Testis (tissue), 3 donors: ENCODE measurements around the gene GSG1L. TPM values are rescaled to one million over a fixed set of nuclear protein-coding genes. Genes with fewer than 3 reads are reported as not detected.

Experiments
- DNase-seq: peaks from one replicate; pipeline ENCODE4 v3.0.0-alpha.2; 2019
- H3K27ac ChIP-seq, 2 donors: fragments of 200-600 bp; sonication (generic); one replicate each; pipeline ENCODE4 v1.5.1; 2019
- H3K27me3 ChIP-seq: fragments of 200-600 bp; sonication (generic); one replicate; pipeline ENCODE4 v1.5.1; 2019
- H3K36me3 ChIP-seq: fragments of 200-600 bp; sonication (generic); one replicate; pipeline ENCODE4 v1.5.1; 2017; ENCODE audit warnings: low read depth; ENCODE audit errors: missing control alignments
- H3K4me1 ChIP-seq: fragments of 200-600 bp; sonication (generic); one replicate; pipeline ENCODE4 v1.5.1; 2019
- H3K4me3 ChIP-seq, 2 donors: fragments of 200-600 bp; sonication (generic); one replicate each; pipeline ENCODE4 v1.5.1; 2017 to 2019
- H3K9me3 ChIP-seq: fragments of 200-600 bp; sonication (generic); one replicate; pipeline ENCODE4 v1.5.1; 2017
- POLR2A ChIP-seq: fragments of 450-650 bp; IDR thresholded peaks from one replicate; pipeline ENCODE4 v1.6.1; 2017; ENCODE audit warnings: antibody characterized with exemption, mild to moderate bottlenecking, moderate library complexity
- WGBS, 2 donors: methylation state at CpG; one replicate each; pipeline ENCODE4 v1.1.5; 2018; 5-methylcytosine and 5-hydroxymethylcytosine counted together
- intact Hi-C: fragments of 100-400 bp; cut with DNase I; formaldehyde crosslinking; loops from one replicate; pipeline ENCODE4 v1.15.1; 2023; ENCODE audit warnings: low total_unique reads
- polyA plus RNA-seq: library from polyadenylated mRNA; stranded (reverse); fragments of 350-450 nt; fragmentation: Illumina TruSeq; extraction: RNeasy Lipid Tissue Mini Kit (QIAGEN cat#74804); gene quantifications from one replicate; pipeline ENCODE4 v1.2.3, GENCODE V29; 2014; ENCODE audit warnings: low read depth, low replicate concordance; ENCODE audit not compliant: insufficient read depth
- total RNA-seq, 2 donors: library from RNA; depleted of rRNA; stranded (reverse); fragments of >200 nt; gene quantifications; one replicate each; pipeline ENCODE4 v1.2.3, GENCODE V29; 2016
- TF ChIP-seq, protein P1 (sequence below), 3 experiments: fragments of 450-650 bp in 2 of 3; fragments of 200-600 bp in 1 of 3; sonication (generic) in 1 of 3; IDR thresholded peaks; one replicate each; pipeline ENCODE4 v1.5.1; 2016 to 2019; ENCODE audit warnings: antibody characterized with exemption in 3 of 3, mild to moderate bottlenecking in 2 of 3, moderate library complexity in 1 of 3

GSG1L gene
- total and polyA plus RNA-seq, 3 donors from 2014 or later, result 1.1 to 2.8 (median 1.9) TPM

DNA sequence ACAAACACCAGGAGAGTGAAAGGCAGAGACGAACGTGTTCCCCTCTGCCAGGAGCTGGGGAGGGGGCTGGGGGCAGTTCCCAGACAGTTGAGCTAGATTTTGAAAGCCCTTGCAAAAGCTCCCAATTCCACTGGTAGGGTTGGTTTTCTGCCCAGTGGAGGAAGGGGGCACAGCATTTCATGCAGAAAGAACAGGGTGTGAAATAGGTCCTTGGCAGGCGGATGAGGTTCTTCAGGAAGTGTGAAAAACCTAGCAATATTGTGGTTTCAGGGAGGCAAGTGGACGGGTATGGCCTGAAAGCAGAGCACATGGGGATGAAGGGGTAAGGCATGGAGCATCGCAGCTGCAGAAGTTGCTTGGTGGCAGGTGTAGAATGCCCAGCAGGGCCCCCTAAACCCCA, 265.3 kb downstream of the GSG1L start:
- 66 to 77% methylated on average over 5 of the region's 5 CpGs for WGBS, 2 donors
- H3K27me3 ChIP-seq, result no peaks in the 10 kb centered on the region
- no peak for DNase-seq
- intact Hi-C loops, result no loop called here
- H3K27ac ChIP-seq, result no peak overlapping the region
- no peaks in the 10 kb centered on the region for H3K9me3 ChIP-seq
- no peak overlapping the region for H3K4me3 ChIP-seq
- no peaks in the 10 kb centered on the region for H3K36me3 ChIP-seq
- H3K4me1 ChIP-seq, result no peaks in the 10 kb centered on the region
- TF ChIP-seq POLR2A, result no peak
- TF ChIP-seq, protein P1, sequence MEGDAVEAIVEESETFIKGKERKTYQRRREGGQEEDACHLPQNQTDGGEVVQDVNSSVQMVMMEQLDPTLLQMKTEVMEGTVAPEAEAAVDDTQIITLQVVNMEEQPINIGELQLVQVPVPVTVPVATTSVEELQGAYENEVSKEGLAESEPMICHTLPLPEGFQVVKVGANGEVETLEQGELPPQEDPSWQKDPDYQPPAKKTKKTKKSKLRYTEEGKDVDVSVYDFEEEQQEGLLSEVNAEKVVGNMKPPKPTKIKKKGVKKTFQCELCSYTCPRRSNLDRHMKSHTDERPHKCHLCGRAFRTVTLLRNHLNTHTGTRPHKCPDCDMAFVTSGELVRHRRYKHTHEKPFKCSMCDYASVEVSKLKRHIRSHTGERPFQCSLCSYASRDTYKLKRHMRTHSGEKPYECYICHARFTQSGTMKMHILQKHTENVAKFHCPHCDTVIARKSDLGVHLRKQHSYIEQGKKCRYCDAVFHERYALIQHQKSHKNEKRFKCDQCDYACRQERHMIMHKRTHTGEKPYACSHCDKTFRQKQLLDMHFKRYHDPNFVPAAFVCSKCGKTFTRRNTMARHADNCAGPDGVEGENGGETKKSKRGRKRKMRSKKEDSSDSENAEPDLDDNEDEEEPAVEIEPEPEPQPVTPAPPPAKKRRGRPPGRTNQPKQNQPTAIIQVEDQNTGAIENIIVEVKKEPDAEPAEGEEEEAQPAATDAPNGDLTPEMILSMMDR (IDR thresholded peaks at IDR 0.05), result no peak

DNA sequence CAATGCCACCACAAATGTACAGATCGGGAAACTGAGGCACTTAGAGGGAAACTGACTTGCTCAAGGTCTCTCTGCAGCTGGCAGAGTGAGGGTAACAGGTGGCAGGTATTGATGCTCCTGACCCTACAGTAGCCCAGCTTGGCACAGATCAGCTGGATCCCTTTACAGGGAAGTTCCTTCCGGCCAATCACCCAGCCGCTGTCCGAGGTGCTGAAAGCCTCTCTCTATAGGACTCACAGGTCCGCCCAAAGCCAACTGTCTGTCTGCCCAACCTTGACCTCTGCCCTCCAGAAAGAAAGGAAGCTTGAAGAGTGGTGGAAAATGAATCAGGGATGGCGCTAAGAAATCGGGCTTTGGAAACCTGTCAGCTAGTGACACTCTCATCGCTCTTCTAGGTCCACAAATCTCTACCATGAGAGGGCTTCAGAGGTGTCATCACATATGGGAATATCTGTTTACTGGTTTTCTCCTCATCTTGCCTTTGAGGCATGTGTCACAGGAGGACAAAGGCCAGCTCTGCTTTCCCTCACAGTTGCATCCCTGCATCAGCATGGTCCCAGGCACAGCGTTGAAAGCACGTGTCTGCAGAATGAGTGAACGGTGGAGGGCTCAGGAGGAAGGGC, 267.4 kb downstream of the GSG1L start:
- Histone ChIP-seq H3K4me3 (no peak overlapping the region), H3K9me3 (no peaks in the 10 kb centered on the region), H3K27ac (no peak overlapping the region), H3K4me1 (no peaks in the 10 kb centered on the region), H3K36me3 (no peaks in the 10 kb centered on the region), H3K27me3 (no peaks in the 10 kb centered on the region)
- WGBS, 2 donors, result 57 to 62% methylated on average over 11 of the region's 11 CpGs
- intact Hi-C loops, result no loop called here
- peak; percentile 71 for DNase-seq
- TF ChIP-seq POLR2A, result no peak
- TF ChIP-seq, protein P1 (IDR thresholded peaks at IDR 0.05), result no peak

DNA sequence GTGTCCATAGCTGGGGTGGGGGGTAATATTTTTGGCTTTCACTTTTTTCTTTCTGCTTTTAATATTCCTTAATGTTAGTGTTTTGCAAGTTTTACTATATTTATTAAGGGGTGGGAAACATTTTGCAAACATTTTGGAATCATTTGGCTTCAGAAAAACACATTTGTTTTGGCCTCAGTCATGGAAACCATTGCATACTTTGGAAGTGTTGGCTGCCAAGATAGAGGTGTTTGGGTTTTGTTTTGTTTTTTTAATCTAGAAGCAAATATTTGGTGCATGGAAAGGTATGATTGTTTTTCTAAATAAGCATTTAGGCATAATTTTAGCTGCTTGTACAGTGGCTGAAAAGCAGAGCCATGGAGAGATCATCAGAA, 270.3 kb downstream of the GSG1L start:
- intact Hi-C loops, result no loop called here
- no peak for TF ChIP-seq POLR2A
- TF ChIP-seq, protein P1 (IDR thresholded peaks at IDR 0.05), result no peak
- H3K27ac ChIP-seq, result no peak overlapping the region
- H3K27me3 ChIP-seq, result no peaks in the 10 kb centered on the region
- no peaks in the 10 kb centered on the region for H3K36me3 ChIP-seq
- no peaks in the 10 kb centered on the region for H3K9me3 ChIP-seq
- no peak for DNase-seq
- H3K4me3 ChIP-seq, result no peak overlapping the region
- H3K4me1 ChIP-seq, result no peaks in the 10 kb centered on the region

DNA sequence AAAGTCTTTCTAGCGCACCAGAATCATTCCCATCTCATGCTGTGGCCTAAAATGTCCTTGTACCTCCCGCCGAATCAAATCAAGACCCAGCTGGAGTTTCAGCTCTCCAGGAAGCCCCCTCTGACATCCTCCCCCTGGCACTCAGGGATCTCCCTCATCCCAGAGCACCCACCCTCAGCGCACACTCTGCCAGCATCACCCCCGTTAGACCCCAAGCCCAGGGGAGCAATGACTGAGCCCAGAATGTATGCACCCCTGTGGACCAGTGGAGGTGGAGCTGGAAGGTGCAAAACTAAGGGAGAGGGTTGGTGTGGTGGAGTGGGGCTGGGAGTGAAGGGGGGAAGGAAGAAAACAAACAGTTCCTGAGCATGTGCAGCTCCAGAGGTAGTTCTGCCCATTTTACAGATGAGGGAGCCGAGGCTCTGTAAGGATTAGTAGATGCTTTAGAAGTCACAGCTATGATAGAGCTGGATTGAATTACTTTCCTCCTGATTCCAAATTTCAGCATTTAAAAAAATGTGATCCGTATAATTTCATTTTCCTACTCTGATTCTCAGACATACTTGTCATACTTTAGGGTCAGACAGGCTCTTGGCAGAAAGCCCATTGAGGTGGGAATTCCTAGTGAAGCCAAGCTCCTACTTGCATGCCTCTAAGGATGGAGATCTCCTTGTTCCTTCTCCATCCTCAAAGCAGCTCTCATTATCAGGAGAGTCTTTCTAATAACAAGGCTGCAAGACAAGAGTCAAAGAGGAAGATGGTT, 270.8 kb downstream of the GSG1L start:
- Histone ChIP-seq H3K27me3 (no peaks in the 10 kb centered on the region), H3K9me3 (no peaks in the 10 kb centered on the region), H3K4me1 (no peaks in the 10 kb centered on the region), H3K27ac (no peak overlapping the region), H3K4me3 (no peak overlapping the region), H3K36me3 (no peaks in the 10 kb centered on the region)
- DNase-seq, result no peak
- TF ChIP-seq, protein P1 (IDR thresholded peaks at IDR 0.05), result no peak
- no peak for TF ChIP-seq POLR2A
- intact Hi-C loops, result no loop called here
- 75 to 87% methylated on average over 7 of the region's 7 CpGs for WGBS, 2 donors

DNA sequence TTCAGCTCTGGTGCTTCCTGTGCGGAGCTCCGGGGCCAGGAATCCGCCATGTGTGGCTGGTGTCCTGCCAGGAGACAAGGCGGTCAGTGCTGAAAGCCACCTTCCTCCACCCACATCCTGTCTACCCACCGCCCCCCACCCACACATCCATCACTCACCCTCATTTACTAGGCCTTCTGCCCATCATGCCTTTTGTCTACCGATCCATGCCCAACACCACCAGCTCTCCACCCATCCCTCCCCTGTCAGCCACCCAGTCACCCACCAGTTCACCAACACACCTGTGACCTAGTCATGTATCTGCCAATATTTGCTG, 272.2 kb downstream of the GSG1L start:
- Histone ChIP-seq H3K27ac (no peak overlapping the region), H3K27me3 (no peaks in the 10 kb centered on the region), H3K4me3 (no peak overlapping the region), H3K4me1 (no peaks in the 10 kb centered on the region), H3K36me3 (no peaks in the 10 kb centered on the region), H3K9me3 (no peaks in the 10 kb centered on the region)
- WGBS, 2 donors, result 85 to 98% methylated on average over 3 to 5 of the region's 6 CpGs
- no peak for TF ChIP-seq POLR2A
- TF ChIP-seq, protein P1 (IDR thresholded peaks at IDR 0.05), result no peak
- intact Hi-C loops, result no loop called here
- DNase-seq, result no peak
